Astrocyte of the cerebellum (primary cell): ENCODE data around the gene CD300E.

Source experiments
- DNase-seq: peaks from one replicate; pipeline ENCODE4 v3.0.0-alpha.2; 2011; ENCODE audit warnings: low read depth
- H3K4me3 ChIP-seq: 2 replicates; pipeline ENCODE4 v1.5.1; 2011; ENCODE audit warnings: mild to moderate bottlenecking, low read depth, low read length, moderate library complexity
- CTCF ChIP-seq: IDR thresholded peaks from 2 replicates; pipeline ENCODE4 v1.5.1; 2012; ENCODE audit warnings: low read length, low read depth, moderate library complexity, mild to moderate bottlenecking; ENCODE audit errors: missing control alignments
- in situ Hi-C: cut with HindIII; loops from 2 replicates; pipeline ENCODE4 v1.10.0; 2017; ENCODE audit warnings: low sequenced_read_pairs

Gene CD300E

GRCh38 chr17:74598346-74599022 lies 25.1 kb downstream of the CD300E start:
- TF ChIP-seq CTCF = no peak
- no peak for DNase-seq
- in situ Hi-C loops = no loop called here
- H3K4me3 ChIP-seq = no peak overlapping the region

GRCh38 chr17:74597069-74597790 lies 26.3 kb downstream of the CD300E start:
- no peak for TF ChIP-seq CTCF
- in situ Hi-C loops = no loop called here
- no peak for DNase-seq
- no peak overlapping the region for H3K4me3 ChIP-seq

DNA sequence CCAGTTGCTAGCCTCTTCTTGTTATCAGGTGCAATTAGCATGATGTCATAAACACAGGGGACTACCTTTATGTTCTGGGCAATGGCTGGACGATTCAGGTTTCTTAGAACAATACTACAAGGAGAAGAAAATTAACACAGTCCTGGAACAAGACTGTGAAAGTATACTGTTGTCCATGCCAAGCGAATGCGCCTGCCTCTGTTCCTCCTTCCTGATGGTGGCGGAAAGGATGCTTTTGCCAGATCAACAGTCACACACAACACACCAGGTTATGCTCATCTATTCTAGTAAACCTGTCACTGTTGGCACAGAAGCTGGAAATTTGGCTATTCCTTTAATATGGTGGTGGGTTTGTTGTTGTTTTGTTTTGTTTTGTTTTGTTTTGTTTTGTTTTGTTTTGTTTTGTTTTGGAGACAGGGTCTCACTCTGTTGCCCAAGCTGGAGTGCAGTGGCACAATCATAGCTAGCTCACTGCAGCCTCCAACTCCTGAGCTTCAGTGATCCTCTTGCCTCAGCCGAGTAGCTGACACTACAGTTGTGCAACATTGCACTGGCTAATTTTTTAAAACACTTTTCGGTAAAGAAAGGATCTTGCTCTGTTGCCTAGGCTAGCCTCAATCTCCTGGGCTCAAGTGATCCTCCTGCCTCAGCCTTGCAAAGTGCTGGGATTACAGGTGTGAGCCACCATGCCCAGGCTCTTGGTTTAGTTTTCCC lies 28.3 kb downstream of the CD300E start:
- no peak for DNase-seq
- no peak overlapping the region for H3K4me3 ChIP-seq
- no peak for TF ChIP-seq CTCF
- in situ Hi-C loops = no loop called here

GRCh38 chr17:74592087-74592990 lies 31.2 kb downstream of the CD300E start, which contains the start of gene CD300LD:
Gene CD300LD (minus strand): TSS chr17:74592283. CDS start chr17:74592202, 81 bp downstream.
- no peak for DNase-seq
- no peak within 1 kb of the TSS for H3K4me3 ChIP-seq
- no peak for TF ChIP-seq CTCF
- in situ Hi-C loops = no loop called here

- in situ Hi-C loops = no loop called here
- DNase-seq = no peak
- no peak for TF ChIP-seq CTCF
- no peak overlapping the region for H3K4me3 ChIP-seq
These were observed 32.0 kb downstream of the CD300E start for GRCh38 chr17:74591503-74591902.

DNA sequence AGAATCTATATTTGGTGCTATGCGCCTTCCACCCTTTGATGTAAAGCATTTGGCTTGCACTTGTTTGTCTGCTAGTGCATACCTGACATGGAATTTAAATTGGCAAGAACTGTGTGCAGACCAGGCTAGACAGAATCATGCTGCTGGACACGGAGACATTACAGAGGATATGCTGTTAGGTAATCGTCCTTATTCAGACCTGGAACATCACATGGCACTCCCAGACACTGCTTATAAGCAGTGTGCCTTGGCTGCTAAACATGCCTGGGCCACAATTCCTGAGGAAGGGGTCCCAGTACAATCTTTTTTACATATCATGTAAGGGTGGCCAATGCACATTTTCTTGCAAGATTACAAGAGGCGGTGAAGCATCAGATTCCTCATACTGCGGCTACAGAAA lies 37.8 kb downstream of the CD300E start:
- TF ChIP-seq CTCF = no peak
- in situ Hi-C loops = no loop called here
- DNase-seq = no peak
- H3K4me3 ChIP-seq = no peak overlapping the region
